Karpas-422 (cell line): ENCODE results near the gene AQP6. TPM values are rescaled to one million over a fixed set of nuclear protein-coding genes. Genes with fewer than 3 reads are reported as not detected.

Source experiments
- DNase-seq: peaks from one replicate; pipeline ENCODE4 v3.0.0-alpha.2; 2015
- H2AFZ ChIP-seq: fragments of 200-600 bp; sonication (generic); 2 replicates; pipeline ENCODE4 v1.6.1; 2014; ENCODE audit warnings: antibody characterized with exemption, low read length, mixed read lengths
- H3K27ac ChIP-seq: fragments of 200-600 bp; sonication (generic); 2 replicates; pipeline ENCODE4 v1.5.1; 2014; ENCODE audit warnings: mild to moderate bottlenecking, low read length, moderate library complexity
- H3K27me3 ChIP-seq: fragments of 200-600 bp; sonication (generic); 2 replicates; pipeline ENCODE4 v1.6.1; 2014; ENCODE audit warnings: low read length, mixed read lengths
- H3K36me3 ChIP-seq: fragments of 200-600 bp; sonication (generic); 2 replicates; pipeline ENCODE4 v1.6.1; 2014; ENCODE audit warnings: low read length, mixed read lengths; ENCODE audit not compliant: insufficient read depth
- H3K4me1 ChIP-seq: fragments of 200-600 bp; sonication (generic); 2 replicates; pipeline ENCODE4 v1.6.1; 2014; ENCODE audit warnings: mild to moderate bottlenecking, low read length, mixed read lengths
- H3K4me2 ChIP-seq: fragments of 200-600 bp; sonication (generic); 2 replicates; pipeline ENCODE4 v1.6.1; 2014; ENCODE audit warnings: low read length, low read depth, mild to moderate bottlenecking; ENCODE audit not compliant: poor library complexity, severe bottlenecking
- H3K4me3 ChIP-seq: fragments of 200-600 bp; sonication (generic); 2 replicates; pipeline ENCODE4 v1.5.1; 2014; ENCODE audit warnings: mild to moderate bottlenecking, antibody characterized with exemption, low read length, mixed read lengths
- H3K79me2 ChIP-seq: fragments of 200-600 bp; sonication (generic); 2 replicates; pipeline ENCODE4 v1.6.1; 2014; ENCODE audit warnings: mild to moderate bottlenecking, low read length, mixed read lengths
- H3K9ac ChIP-seq: fragments of 200-600 bp; sonication (generic); 2 replicates; pipeline ENCODE4 v1.6.0; 2014; ENCODE audit warnings: low read length
- H3K9me2 ChIP-seq: fragments of 200-600 bp; sonication (generic), shearing (Covaris generic); replicated peaks from 2 replicates; pipeline ENCODE4 v1.6.0; 2014; ENCODE audit warnings: mild to moderate bottlenecking, low read length, moderate library complexity; ENCODE audit not compliant: insufficient read depth
- H3K9me3 ChIP-seq: fragments of 300-700, 200-600 bp; sonication (generic); 2 replicates; pipeline ENCODE4 v1.6.1; 2014; ENCODE audit warnings: low read length, mixed read lengths
- H4K20me1 ChIP-seq: fragments of 200-600 bp; sonication (generic); 2 replicates; pipeline ENCODE4 v1.6.1; 2014; ENCODE audit warnings: mild to moderate bottlenecking, antibody characterized with exemption, low read length, low read depth; ENCODE audit not compliant: insufficient read depth
- total RNA-seq: library from RNA; depleted of rRNA; stranded (reverse); fragments of >200 nt; shearing (Covaris generic); gene quantifications from 2 replicates; pipeline ENCODE4 v1.2.3, GENCODE V29; 2014; ENCODE audit warnings: low replicate concordance

AQP6 gene
- total RNA-seq, 1 experiment from 2014 or later, result 0.04 TPM

DNA sequence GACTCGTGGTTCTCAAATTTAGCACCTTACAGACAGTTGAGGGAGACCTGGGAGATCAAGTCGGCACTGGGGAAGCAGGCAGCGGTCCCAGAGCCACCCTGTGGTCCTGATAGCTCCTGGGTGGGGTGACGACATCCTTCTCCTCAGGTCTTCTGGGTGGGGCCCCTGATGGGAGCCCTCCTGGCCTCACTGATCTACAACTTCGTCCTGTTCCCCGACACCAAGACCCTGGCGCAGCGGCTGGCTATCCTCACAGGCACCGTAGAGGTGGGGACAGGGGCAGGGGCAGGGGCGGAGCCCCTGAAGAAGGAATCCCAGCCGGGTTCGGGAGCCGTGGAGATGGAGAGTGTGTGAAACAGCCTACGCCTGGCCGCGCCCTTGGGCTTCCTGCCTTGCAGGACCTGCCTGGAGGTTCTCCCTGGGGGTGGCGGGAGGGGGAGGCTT lies 2.6 kb downstream of the AQP6 start:
- H4K20me1 ChIP-seq, result no peaks in the 10 kb centered on the region
- H2AFZ ChIP-seq, result no peak overlapping the region
- no peak for DNase-seq
- H3K9ac ChIP-seq, result no peak overlapping the region
- H3K27me3 ChIP-seq, result no peaks in the 10 kb centered on the region
- no peak overlapping the region for H3K4me3 ChIP-seq
- H3K4me2 ChIP-seq, result no peak overlapping the region
- no peaks in the 10 kb centered on the region for H3K36me3 ChIP-seq
- H3K79me2 ChIP-seq, result no peaks in the 10 kb centered on the region
- no peaks in the 10 kb centered on the region for H3K9me3 ChIP-seq
- no peak overlapping the region for H3K27ac ChIP-seq
- H3K9me2 ChIP-seq, result no peaks in the 10 kb centered on the region
- H3K4me1 ChIP-seq, result no peaks in the 10 kb centered on the region

DNA sequence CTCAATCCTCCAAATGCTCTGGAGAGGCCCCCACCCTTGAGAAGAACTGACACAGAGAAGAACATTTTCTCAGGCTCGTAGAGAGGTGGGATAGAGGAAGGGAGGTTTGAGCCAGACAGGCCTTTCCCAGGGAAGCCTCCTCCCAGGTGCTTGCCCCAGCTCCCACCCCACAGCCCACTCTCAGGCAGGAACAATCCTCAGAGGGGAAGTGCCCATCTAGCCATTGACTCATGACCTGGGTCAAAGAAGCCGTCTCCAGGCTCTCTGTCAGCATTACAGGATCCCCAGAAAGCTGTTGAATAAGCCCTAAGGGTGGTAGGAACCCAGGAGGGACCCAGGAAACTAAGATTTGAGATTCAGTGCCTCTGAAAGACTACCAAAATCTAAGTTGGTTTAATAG lies 3.8 kb downstream of the AQP6 start:
- H3K9me2 ChIP-seq, result no peaks in the 10 kb centered on the region
- no peaks in the 10 kb centered on the region for H3K4me1 ChIP-seq
- no peak for DNase-seq
- no peak overlapping the region for H2AFZ ChIP-seq
- H3K79me2 ChIP-seq, result no peaks in the 10 kb centered on the region
- no peak overlapping the region for H3K9ac ChIP-seq
- H3K9me3 ChIP-seq, result no peaks in the 10 kb centered on the region
- no peak overlapping the region for H3K4me3 ChIP-seq
- H3K36me3 ChIP-seq, result no peaks in the 10 kb centered on the region
- H3K27ac ChIP-seq, result no peak overlapping the region
- H4K20me1 ChIP-seq, result no peaks in the 10 kb centered on the region
- no peaks in the 10 kb centered on the region for H3K27me3 ChIP-seq
- H3K4me2 ChIP-seq, result no peak overlapping the region

DNA sequence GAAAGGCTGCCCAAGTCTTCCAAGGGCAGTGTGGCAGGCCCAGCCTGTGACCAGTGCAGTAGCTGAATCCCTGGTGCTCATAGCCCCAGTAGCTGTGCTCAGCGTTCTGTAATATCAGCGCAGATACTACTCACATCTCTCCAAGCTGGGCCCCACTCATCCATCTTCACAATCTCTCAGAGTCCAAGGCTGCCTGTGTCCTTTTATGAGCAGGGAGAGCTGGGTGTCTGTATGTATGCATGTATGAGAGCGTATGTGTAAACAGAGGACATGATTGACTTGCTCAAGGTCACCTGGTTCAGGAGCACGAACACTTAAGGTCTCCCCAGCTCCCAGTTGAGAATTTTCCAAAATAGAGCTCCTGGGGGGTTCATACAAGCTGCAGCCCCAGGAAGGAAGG lies 5.4 kb downstream of the AQP6 start:
- no peak overlapping the region for H3K9ac ChIP-seq
- H3K27ac ChIP-seq, result no peak overlapping the region
- no peak for DNase-seq

DNA sequence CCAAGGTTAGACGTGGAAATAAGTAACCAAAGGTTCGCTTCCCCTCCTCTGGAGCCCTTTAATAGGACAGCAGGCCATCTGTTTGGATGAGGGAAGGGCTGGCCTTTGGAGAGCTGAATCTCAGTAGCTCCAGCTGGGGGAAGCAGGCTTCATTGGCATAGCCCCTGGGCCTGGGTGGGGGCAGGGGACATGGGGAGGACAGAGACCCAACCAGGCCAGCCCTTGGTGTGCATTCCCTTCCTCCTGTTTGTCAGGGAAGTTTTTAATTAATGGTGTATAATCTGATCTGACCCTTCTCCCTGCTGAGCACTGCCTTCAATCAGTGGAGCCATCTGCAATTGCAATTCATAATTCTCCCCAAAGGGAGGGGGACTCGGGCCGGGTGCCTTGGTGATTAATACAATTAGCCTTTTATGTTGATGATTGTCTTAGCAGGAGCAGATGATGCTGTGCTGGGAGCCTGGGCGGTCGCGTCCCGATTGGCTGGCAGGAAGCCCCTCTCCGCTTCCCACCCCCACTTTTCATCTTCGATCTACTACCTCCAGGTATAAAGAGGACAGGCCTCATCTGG lies 6.4 kb downstream of the AQP6 start:
- no peak overlapping the region for H3K4me3 ChIP-seq
- no peaks in the 10 kb centered on the region for H3K36me3 ChIP-seq
- H3K9me2 ChIP-seq, result no peaks in the 10 kb centered on the region
- H2AFZ ChIP-seq, result no peak overlapping the region
- H3K79me2 ChIP-seq, result no peaks in the 10 kb centered on the region
- no peak overlapping the region for H3K27ac ChIP-seq
- no peak overlapping the region for H3K9ac ChIP-seq
- no peak for DNase-seq
- no peaks in the 10 kb centered on the region for H3K27me3 ChIP-seq
- no peaks in the 10 kb centered on the region for H3K9me3 ChIP-seq
- H4K20me1 ChIP-seq, result no peaks in the 10 kb centered on the region
- H3K4me2 ChIP-seq, result no peak overlapping the region
- H3K4me1 ChIP-seq, result no peaks in the 10 kb centered on the region

More for the DNA sequence above, 5.4 kb downstream of the AQP6 start:
- Histone ChIP-seq H3K9me2 (no peaks in the 10 kb centered on the region), H3K4me3 (no peak overlapping the region), H3K9me3 (no peaks in the 10 kb centered on the region), H3K27me3 (no peaks in the 10 kb centered on the region), H4K20me1 (no peaks in the 10 kb centered on the region), H3K4me2 (no peak overlapping the region), H2AFZ (no peak overlapping the region), H3K79me2 (no peaks in the 10 kb centered on the region), H3K36me3 (no peaks in the 10 kb centered on the region), H3K4me1 (no peaks in the 10 kb centered on the region)

DNA sequence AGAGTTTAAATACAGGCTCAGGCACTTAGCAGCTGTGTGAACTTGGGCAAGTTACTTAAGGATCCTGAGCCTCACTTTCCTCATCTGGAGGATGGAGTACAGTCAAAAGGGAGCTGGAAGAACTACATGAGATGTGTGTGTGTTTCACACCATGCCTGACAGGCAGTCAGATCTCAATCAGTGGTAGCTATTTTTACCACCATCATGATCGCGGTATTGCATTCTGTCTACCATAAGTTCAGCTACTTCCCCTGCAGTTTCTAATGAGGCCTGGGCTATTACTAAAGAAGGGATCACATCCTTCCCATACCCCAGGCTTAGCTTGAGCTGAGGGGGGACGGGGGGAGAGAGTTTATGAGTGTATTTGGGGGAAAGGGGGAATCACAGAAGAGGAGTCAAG lies 7.0 kb downstream of the AQP6 start:
- no peak for DNase-seq
- no peaks in the 10 kb centered on the region for H3K9me2 ChIP-seq
- H3K27ac ChIP-seq, result no peak overlapping the region
- H3K9ac ChIP-seq, result no peak overlapping the region
- H3K4me3 ChIP-seq, result no peak overlapping the region
- H2AFZ ChIP-seq, result no peak overlapping the region
- no peaks in the 10 kb centered on the region for H4K20me1 ChIP-seq
- no peaks in the 10 kb centered on the region for H3K27me3 ChIP-seq
- no peaks in the 10 kb centered on the region for H3K36me3 ChIP-seq
- H3K4me1 ChIP-seq, result no peaks in the 10 kb centered on the region
- no peak overlapping the region for H3K4me2 ChIP-seq
- H3K79me2 ChIP-seq, result no peaks in the 10 kb centered on the region
- H3K9me3 ChIP-seq, result no peaks in the 10 kb centered on the region

DNA sequence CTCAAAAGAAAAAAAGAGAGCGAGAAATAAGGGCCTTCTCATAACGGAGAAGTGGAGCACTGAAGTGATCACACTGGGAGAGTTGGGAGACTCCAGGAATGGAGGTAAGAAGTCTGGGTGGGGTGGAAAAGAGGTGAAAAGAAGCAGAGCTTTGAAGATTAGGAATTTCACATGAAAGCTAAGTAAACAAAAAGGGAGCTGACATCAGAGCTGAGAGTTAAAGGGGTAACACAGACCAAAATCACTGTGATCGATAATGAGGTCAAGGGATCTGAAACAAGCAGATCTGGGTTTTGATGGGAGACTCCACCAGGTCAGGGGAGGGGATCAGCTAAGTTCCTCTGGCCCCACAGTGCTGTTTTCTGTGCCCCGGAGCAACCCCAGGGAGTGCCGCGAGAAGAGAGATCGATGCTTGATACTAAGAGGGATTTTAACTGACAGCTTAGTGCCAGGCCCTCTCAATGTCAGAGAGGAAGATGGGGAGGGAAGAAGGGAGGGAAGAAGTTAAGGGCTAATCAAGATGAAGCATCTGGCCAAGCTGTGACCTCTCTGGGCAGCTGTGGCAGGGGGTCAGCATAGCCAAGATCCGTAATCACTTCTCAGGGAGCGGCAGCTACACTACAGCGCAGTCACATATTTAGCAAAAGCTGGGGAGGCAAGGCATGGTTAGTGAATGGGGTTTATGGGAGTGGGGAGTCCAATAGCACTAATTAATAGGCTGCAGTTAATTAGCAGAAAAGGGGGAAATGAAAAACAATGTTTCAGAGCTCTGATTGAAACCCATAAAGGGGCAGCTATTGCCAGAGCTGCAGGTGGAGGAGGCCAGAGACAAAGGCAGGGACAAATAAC lies 8.0 kb downstream of the AQP6 start:
- DNase-seq, result no peak
- Histone ChIP-seq H3K36me3 (no peaks in the 10 kb centered on the region), H3K9me2 (no peaks in the 10 kb centered on the region), H3K79me2 (no peaks in the 10 kb centered on the region), H2AFZ (no peak overlapping the region), H4K20me1 (no peaks in the 10 kb centered on the region), H3K4me1 (no peaks in the 10 kb centered on the region), H3K27me3 (no peaks in the 10 kb centered on the region), H3K9ac (no peak overlapping the region), H3K9me3 (no peaks in the 10 kb centered on the region), H3K4me3 (no peak overlapping the region), H3K27ac (no peak overlapping the region), H3K4me2 (no peak overlapping the region)

DNA sequence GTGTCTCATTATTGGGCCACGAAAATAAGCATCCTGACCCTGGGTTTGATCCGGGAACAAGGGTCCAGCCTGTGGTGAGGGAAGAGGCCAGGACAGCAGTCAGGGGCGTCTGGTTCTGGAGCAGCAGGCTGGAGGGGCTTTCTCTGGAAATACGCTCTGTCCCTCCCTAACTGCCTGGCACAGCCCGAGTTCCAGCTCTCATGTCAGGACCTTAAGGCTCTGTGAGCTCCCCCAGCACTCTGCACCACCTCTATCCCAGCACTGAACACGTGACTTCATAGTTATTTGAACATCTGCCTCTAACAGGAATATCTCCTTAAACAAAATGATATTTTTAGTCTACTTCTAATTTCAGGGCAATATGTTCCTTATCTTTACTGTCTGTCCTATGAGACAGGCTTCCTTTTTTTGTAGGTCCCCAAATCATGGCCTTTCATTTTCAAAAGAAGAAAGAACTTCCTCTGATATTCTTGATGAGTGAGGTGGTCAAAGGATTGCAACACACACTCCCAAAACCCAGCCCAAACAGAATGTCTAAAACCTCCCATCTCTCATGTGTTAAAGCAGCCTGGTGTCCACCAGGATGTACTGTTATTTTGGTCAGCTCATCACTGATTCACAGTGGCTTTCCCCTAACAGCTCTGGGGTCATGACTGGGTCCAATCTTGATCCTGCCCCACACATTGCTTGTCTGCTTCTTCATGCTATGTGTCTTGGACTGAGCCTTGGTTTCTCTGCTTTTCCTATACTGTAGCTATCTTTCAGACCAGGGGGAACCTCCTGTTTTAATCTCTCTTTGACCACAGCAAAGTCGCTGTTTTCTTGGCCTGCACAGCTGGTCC lies 9.7 kb downstream of the AQP6 start:
- H3K27ac ChIP-seq, result no peak overlapping the region
- no peaks in the 10 kb centered on the region for H3K27me3 ChIP-seq
- H3K9me2 ChIP-seq, result no peaks in the 10 kb centered on the region
- no peaks in the 10 kb centered on the region for H3K9me3 ChIP-seq
- no peaks in the 10 kb centered on the region for H4K20me1 ChIP-seq
- H3K4me3 ChIP-seq, result no peak overlapping the region
- H3K4me2 ChIP-seq, result no peak overlapping the region
- no peak overlapping the region for H2AFZ ChIP-seq
- H3K9ac ChIP-seq, result no peak overlapping the region
- no peaks in the 10 kb centered on the region for H3K4me1 ChIP-seq
- peaks cover 4% of the 10 kb centered on the region; the same call in 1 of the 2 replicates for H3K36me3 ChIP-seq
- H3K79me2 ChIP-seq, result no peaks in the 10 kb centered on the region
- no peak for DNase-seq

DNA sequence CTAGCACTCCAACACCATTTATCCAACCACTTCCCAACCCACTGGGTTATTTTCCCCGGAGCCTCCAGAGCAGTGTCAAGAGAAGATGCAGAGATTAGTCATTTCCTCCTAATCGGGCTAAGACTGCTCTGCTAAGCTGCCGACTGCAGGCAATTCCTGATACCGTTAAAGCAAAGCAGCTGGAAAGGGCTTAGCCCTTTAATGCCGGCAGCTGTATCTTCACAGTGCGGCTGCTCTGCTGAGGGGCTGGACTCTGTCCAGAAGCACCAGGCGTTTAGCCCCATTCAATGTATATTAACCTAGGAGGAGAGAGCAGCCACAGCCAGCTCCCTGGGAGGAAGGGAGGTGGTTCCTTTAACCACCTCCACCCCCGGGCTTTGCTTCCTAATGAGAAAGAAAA lies 11.1 kb downstream of the AQP6 start:
- Histone ChIP-seq H3K27ac (no peak overlapping the region), H3K4me3 (no peak overlapping the region), H3K79me2 (no peaks in the 10 kb centered on the region), H3K9ac (no peak overlapping the region), H4K20me1 (no peaks in the 10 kb centered on the region), H3K4me1 (no peaks in the 10 kb centered on the region), H3K27me3 (no peaks in the 10 kb centered on the region), H3K36me3 (peaks cover 4% of the 10 kb centered on the region; the same call in 1 of the 2 replicates), H3K9me3 (no peaks in the 10 kb centered on the region), H3K4me2 (no peak overlapping the region), H3K9me2 (no peaks in the 10 kb centered on the region), H2AFZ (no peak overlapping the region)
- DNase-seq, result no peak
